Measurements from ENCODE around the gene RPH3AL. TPM values are rescaled to one million over a fixed set of nuclear protein-coding genes. Genes with fewer than 3 reads are reported as not detected.

RPH3AL gene
- total RNA-seq, 1 donor = 2.0 TPM

DNA sequence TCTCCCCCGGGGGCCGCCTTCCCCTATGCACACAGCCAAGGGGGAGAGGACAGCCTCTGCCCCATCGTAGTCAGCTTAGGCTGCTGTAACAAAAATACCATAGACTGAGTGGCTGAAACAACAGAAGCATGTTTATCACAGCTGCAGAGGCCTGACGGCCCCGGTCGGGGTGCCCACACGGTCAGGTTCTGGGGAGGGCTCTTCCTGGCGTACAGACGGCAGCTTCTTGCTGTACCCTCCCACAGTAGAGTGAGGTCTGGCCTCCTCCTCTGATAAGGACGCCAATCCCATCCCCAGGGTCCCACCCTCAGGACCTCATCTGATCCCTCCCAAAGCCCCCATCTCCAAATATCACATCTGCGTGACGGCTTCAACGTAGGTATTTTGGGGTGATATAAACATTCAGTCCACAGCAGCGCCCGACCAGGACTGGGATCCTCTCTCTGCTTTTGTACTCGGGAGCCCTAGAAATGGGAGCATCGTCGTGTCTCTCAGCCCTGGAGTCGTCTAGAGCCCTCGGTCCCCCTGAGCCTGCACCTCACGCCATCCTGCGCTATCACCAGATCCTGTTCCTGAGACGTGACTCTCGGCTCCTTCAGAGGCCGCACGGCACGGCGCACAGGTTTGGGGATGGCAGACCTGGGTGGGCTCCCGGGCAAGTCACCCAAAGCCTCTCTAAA lies 67.8 kb downstream of the RPH3AL start:
- DNase-seq (ENCODE audit: low read depth) = no peak
- TF ChIP-seq, protein P1, sequence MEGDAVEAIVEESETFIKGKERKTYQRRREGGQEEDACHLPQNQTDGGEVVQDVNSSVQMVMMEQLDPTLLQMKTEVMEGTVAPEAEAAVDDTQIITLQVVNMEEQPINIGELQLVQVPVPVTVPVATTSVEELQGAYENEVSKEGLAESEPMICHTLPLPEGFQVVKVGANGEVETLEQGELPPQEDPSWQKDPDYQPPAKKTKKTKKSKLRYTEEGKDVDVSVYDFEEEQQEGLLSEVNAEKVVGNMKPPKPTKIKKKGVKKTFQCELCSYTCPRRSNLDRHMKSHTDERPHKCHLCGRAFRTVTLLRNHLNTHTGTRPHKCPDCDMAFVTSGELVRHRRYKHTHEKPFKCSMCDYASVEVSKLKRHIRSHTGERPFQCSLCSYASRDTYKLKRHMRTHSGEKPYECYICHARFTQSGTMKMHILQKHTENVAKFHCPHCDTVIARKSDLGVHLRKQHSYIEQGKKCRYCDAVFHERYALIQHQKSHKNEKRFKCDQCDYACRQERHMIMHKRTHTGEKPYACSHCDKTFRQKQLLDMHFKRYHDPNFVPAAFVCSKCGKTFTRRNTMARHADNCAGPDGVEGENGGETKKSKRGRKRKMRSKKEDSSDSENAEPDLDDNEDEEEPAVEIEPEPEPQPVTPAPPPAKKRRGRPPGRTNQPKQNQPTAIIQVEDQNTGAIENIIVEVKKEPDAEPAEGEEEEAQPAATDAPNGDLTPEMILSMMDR (IDR thresholded peaks at IDR 0.05; ENCODE audit: insufficient read depth, low read length) = no peak
- no peak overlapping the region for H3K4me3 ChIP-seq (ENCODE audit: low read depth, low read length)

DNA sequence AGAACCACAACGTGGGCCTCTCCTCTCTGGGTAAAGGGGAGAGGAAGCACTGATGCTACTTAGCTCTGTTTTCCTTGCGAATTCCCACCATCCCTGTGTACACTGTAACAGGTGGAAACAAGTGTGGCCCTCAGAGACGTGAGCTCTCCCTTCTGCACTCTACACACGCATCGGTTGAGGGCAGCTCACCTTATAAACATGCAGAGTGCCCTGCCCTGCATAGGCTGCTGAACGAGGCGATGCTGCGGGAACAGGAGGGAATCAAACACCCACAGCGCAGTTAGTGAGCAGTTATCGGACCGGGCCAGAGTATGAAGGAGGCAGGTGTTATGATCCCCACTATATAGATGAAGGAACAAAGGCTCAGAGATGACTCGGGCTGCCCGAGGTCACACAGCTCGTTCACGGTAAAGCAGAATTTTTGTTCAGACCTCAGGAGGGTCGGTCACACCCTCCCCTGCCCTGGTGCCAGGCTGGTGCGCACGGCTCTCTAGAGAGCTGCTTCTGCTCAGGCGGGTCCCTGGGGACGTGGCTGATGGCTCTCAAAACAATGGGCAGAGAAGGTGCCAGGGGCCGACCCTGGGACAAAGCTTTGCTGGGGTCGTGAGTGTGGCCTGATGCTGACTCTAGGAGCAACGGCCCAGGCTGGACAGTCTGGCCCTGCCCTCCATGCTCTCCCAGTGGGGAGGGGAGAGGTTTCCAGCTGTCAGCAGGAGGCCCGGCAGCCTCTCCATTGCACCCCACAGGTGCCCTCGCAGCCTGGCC lies 68.5 kb downstream of the RPH3AL start:
- H3K4me3 ChIP-seq (ENCODE audit: low read depth, low read length) = no peak overlapping the region
- DNase-seq (ENCODE audit: low read depth) = no peak
- TF ChIP-seq, protein P1 (IDR thresholded peaks at IDR 0.05; ENCODE audit: insufficient read depth, low read length) = no peak

DNA sequence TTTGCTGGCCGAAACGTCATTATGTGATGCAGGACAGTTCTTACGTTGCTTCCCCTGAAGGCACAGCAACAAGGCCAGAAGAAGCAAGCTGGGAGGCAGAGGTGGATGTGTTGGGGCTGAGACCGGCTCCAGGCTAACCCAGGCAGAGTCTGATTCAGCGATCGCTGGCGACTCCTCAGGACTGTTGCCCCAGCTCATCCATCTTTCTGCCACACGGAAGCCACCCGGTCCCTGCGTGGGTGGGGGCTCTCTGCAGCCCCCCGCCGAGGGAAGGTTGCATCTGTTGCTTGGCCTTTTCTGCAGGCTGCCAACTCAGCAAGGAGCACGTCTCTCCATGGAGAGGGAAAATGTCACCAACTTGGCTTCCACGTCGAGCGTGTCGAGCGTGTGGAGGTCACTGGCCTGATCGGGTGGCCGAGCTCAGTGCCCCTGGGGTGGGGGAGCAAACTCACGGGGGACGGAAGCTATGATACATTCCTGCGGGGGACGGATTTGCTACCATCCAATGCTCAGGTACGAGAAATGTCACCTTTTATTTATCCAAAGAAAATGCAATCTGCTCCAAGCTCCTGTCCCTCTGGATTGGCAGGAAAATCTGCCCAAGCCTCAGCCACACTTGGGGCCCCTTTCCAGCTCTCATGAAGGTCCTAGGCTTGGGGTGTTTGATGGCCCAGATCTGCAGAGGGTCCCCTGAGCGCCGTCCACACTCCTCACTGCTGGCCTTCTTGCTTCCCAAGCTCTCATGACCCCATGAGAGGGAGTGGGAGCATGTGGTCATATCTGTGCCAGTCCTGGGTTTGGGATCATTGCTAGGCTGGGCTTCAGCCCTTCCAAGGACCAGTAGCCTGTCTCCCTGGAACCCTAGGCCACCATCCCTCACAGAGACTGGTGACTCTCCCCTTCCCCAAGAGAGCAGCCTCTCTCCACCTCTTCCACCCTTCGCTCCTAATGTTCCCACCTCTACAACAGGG lies 69.4 kb downstream of the RPH3AL start:
- H3K4me3 ChIP-seq (ENCODE audit: low read depth, low read length) = no peak overlapping the region
- TF ChIP-seq, protein P1 (IDR thresholded peaks at IDR 0.05; ENCODE audit: insufficient read depth, low read length) = no peak
- DNase-seq (ENCODE audit: low read depth) = no peak

DNA sequence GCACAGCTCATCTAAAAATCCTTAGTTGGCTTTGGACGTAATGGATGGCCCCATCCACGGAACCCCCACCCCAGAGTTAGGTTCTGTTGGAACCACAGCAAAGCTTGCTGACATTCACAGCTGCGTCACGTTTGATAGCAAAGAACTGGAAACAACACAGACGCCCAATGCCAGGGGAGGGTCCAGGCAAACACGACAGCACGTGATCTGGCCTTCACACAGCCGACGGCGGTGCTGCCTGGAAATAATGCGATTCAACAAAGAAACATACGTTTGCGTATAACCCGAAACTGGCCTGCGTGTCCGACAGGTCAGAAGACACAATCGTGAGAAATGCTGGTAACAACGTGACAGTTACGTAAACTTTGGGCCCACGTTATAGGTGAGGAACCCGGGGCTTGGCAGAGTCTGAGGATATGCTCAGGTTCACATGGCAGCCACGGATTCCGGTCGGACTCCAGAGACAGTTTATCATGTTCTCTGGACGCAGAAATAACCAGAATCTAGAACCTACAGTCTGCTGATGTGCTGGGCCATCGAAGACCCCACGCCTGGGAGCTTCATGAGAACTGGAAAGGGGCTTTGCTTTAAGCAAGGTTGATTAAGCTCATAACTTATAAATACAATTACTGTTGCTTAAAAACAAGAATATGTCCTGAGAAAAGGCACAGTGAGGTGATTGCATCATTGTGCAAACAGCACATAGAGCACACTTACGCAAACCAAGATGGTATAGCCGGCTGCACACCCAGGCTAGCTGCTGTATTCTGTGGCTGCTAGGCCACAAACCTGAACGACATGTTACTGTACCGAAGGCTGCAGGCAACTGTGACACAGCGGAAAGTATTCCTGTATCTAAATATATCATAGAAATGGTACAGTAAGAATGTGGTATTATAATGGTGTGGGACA lies 70.4 kb downstream of the RPH3AL start:
- TF ChIP-seq, protein P1 (IDR thresholded peaks at IDR 0.05; ENCODE audit: insufficient read depth, low read length) = no peak
- H3K4me3 ChIP-seq (ENCODE audit: low read depth, low read length) = no peak overlapping the region
- no peak for DNase-seq (ENCODE audit: low read depth)

DNA sequence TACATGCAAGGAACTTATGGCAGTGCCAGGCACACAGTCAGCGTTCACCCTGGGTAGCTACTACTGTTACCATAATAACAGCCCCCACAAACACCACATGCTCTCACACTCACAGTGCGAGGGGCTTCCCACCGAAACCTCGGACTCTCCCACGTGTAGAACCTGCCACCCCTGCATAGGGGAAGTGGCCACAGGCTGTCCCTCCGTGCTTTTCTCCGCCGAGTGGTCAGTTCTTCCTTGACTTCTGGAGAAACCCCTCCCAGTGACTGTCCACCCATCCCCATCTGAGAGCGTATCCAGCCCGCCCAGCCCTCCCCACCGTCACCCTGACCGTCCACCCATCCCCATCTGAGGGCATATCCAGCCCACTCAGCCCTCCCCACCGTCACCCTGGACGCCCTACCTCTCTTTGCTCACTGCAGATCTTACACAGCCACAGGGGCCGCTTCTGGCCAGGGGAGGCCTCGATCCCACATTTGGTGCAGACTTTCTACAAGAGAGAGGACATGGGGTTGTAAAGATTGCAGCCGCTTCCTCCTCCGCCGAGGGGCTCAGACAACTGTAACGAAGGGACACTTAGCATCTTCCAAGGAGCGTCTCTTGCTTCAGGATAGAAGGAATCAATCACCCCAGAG lies 71.1 kb downstream of the RPH3AL start:
- DNase-seq (ENCODE audit: low read depth) = no peak
- H3K4me3 ChIP-seq (ENCODE audit: low read depth, low read length) = no peak overlapping the region
- TF ChIP-seq, protein P1 (IDR thresholded peaks at IDR 0.05; ENCODE audit: insufficient read depth, low read length) = no peak
